Erythroblast (primary cell): Measurements from ENCODE around the gene OR51B5.

Experiments used
- GATA1 ChIP-seq: IDR thresholded peaks from 2 replicates; pipeline ENCODE4 v1.6.1; 2011; ENCODE audit warnings: low read depth, mild to moderate bottlenecking, control low read depth, low read length, moderate library complexity
- POLR2A ChIP-seq: IDR thresholded peaks from 2 replicates; pipeline ENCODE4 v1.6.1; 2011; ENCODE audit warnings: mild to moderate bottlenecking, low read length

DNA sequence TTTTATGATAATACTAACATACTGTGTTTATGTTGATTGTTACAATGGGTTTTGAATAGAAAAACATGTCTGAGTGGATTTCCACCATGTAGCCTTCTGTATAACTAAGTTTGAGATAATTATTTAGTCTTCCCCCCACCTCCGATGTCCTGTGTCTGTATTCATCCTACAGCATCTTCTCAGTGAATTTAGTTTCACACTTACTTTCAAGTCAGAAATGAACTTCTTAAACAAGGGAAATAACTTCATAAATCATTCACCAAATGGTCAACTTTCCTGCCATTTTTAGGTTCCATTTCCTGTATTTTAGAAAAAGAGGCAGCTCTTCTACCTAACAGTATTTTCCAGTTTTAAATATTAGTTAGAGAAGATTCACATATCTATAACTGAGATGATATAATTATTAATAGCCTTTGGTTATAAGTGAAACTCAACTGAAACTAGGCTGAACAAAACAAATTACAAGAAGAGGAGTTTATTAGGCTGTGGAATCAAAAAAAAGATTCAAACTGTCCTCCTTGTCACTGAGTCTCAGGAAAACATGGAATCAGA, 3.5 kb downstream of the OR51B5 start:
- TF ChIP-seq POLR2A (no peak), GATA1 (no peak)
